Body of pancreas (tissue), 4 donors: ENCODE data around the gene TRAK1.

Experiments
- CTCF ChIP-seq, 7 experiments: fragments of 450-650 bp in 4 of 7; fragments of 200-600 bp in 3 of 7; sonication (generic) in 3 of 7; IDR thresholded peaks; one replicate each; pipeline ENCODE4 v1.5.1; 2016 to 2019; ENCODE audit warnings: antibody characterized with exemption in 7 of 7
- POLR2A ChIP-seq, 3 donors: fragments of 450-650 bp; IDR thresholded peaks; one replicate each; pipeline ENCODE4 v1.6.1; 2016; ENCODE audit warnings: antibody characterized with exemption in 3 of 3, mild to moderate bottlenecking in 2 of 3

DNA sequence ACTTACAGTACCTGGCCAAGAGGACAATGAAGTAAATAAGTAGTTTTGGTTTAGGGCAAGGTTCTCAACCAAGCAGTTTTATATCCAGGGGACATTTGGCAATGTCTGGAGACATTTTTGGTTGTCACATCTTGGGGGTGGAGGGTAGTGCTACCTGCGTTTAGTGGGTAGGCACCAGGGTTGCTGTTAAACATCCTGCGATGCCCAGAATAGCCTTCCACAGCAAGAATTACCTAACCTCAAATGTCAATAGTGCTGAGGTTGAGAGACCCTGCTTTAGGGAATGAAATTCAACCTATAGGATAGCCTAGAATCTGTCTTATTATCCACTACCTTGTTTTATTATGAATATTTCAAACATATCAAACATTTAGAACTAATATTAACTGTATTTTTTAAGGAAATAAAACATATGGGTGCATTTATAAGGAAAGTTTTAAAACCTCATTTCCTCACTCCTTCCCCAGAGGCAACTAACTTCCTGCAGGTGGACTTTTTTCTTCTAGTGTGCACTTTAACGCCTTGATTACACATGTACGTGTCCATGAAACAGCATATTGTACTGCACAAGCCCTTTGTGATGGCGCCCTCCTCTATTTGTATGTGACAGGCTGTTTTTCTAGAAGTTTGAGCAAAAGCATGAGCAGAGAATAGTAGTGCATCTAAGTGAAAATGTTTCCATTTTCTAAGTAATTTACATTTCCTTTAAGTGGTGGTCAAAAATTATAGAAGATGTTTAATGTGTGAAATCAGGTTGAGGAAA, 57.1 kb downstream of the TRAK1 start:
- TF ChIP-seq CTCF (IDR thresholded peaks at IDR 0.05) (no peak), POLR2A (IDR thresholded peaks at IDR 0.05) (no peak)
